ENCODE data around the gene ZSCAN12. TPM values are rescaled to one million over a fixed set of nuclear protein-coding genes. Genes with fewer than 3 reads are reported as not detected.

ZSCAN12 gene
- total and polyA plus RNA-seq, 12 donors, result 1.2 to 3.5 (median 2.6) TPM

- intact Hi-C loops (cut with DNase I), result loop anchor here in 1 of 10 donors (10.0 kb wide), 1 partner anchor 291 kb away; no protein-coding TSS in a partner anchor
- Histone ChIP-seq H3K36me3 (peaks cover 0 to 82% (median 22%) of the 10 kb centered on the region in 9 donors), H3K27ac (no peak overlapping the region), H3K4me1 (peaks cover 3 to 33% (median 14%) of the 10 kb centered on the region in 9 donors), H3K4me3 (no peak overlapping the region), H3K9me3 (no peaks in the 10 kb centered on the region), H3K27me3 (no peaks in the 10 kb centered on the region)
- DNase-seq, result no peak
- peak in 3 of 9 donors; percentile 10 to 28 (median 17) for TF ChIP-seq CTCF (IDR thresholded peaks at IDR 0.05)
- no peak for ATAC-seq
- WGBS, 2 donors, result 75 to 87% methylated on average over 5 of the region's 5 CpGs
Observed at GRCh38 chr6:28393912-28394662, 5.5 kb downstream of the ZSCAN12 start.

GRCh38 chr6:28390688-28391087, 8.9 kb downstream of the ZSCAN12 start:
- H3K4me1 ChIP-seq, result peaks cover 0 to 9% (median 4%) of the 10 kb centered on the region in 9 donors
- H3K9me3 ChIP-seq, result no peaks in the 10 kb centered on the region
- intact Hi-C loops (cut with DNase I), result loop anchor here in 1 of 10 donors (10.0 kb wide), 1 partner anchor 294 kb away; no protein-coding TSS in a partner anchor
- no peak for TF ChIP-seq CTCF (IDR thresholded peaks at IDR 0.05)
- ATAC-seq (no peak), DNase-seq (no peak)
- 93 to 94% methylated on average over 8 of the region's 8 CpGs for WGBS, 2 donors
- no peaks in the 10 kb centered on the region for H3K27me3 ChIP-seq
- no peak overlapping the region for H3K4me3 ChIP-seq
- H3K36me3 ChIP-seq, result peaks cover 0 to 91% (median 25%) of the 10 kb centered on the region in 9 donors
- H3K27ac ChIP-seq, result no peak overlapping the region

GRCh38 chr6:28384143-28384533, 15.4 kb downstream of the ZSCAN12 start:
- H3K9me3 ChIP-seq, result peaks cover 0 to 5% (median 0%) of the 10 kb centered on the region in 11 donors
- ATAC-seq (no peak), DNase-seq (no peak)
- intact Hi-C loops (cut with DNase I), result no loop called here
- no peaks in the 10 kb centered on the region for H3K27me3 ChIP-seq
- no peak overlapping the region for H3K4me3 ChIP-seq
- WGBS, 2 donors, result 72 to 73% methylated on average over 2 of the region's 2 CpGs
- no peak for TF ChIP-seq CTCF (IDR thresholded peaks at IDR 0.05)
- H3K36me3 ChIP-seq, result peaks cover 0 to 75% (median 17%) of the 10 kb centered on the region in 9 donors
- H3K27ac ChIP-seq, result peak overlapping the region in 5 of 10 donors; percentile 57 to 84 (median 72)
- H3K4me1 ChIP-seq, result peaks cover 0 to 19% (median 12%) of the 10 kb centered on the region in 9 donors

- Histone ChIP-seq H3K4me1 (peaks cover 0 to 19% (median 12%) of the 10 kb centered on the region in 9 donors), H3K4me3 (peak overlapping the region; percentile 34 to 61 (median 58)), H3K9me3 (peaks cover 0 to 11% (median 5%) of the 10 kb centered on the region in 11 donors), H3K36me3 (peaks cover 0 to 69% (median 18%) of the 10 kb centered on the region in 9 donors), H3K27ac (peak overlapping the region in 9 of 10 donors; percentile 50 to 84 (median 70)), H3K27me3 (no peaks in the 10 kb centered on the region)
- DNase-seq (peak; percentile 82 to 88), ATAC-seq (peak; percentile 95 to 99 (median 98))
- peak in 8 of 9 donors; percentile 19 to 54 (median 39) for TF ChIP-seq CTCF (IDR thresholded peaks at IDR 0.05)
- intact Hi-C loops (cut with DNase I), result no loop called here
- WGBS, 2 donors, result 14 to 16% methylated on average over 31 of the region's 31 CpGs
Observed at GRCh38 chr6:28383235-28384142, 16.1 kb downstream of the ZSCAN12 start.
